AG09309 (cell line): ENCODE data around the gene PPP1R9B.

ENCODE experiments used
- DNase-seq: peaks from one replicate; pipeline ENCODE4 v3.0.0-alpha.2; 2010; ENCODE audit warnings: low read depth
- H3K4me3 ChIP-seq: 2 replicates; pipeline ENCODE4 v1.5.1; 2011; ENCODE audit warnings: mild to moderate bottlenecking, low read depth, low read length, moderate library complexity; ENCODE audit not compliant: control insufficient read depth
- CTCF ChIP-seq: IDR thresholded peaks from 2 replicates; pipeline ENCODE4 v1.5.1; 2011; ENCODE audit warnings: mild to moderate bottlenecking, low read depth, low read length, inconsistent platforms; ENCODE audit not compliant: insufficient read depth, control insufficient read depth; ENCODE audit errors: missing control alignments

Gene PPP1R9B

GRCh38 chr17:50155115-50155819 lies 4.8 kb upstream of the PPP1R9B start:
- no peak for DNase-seq
- no peak for TF ChIP-seq CTCF
- H3K4me3 ChIP-seq, result no peak overlapping the region

DNA sequence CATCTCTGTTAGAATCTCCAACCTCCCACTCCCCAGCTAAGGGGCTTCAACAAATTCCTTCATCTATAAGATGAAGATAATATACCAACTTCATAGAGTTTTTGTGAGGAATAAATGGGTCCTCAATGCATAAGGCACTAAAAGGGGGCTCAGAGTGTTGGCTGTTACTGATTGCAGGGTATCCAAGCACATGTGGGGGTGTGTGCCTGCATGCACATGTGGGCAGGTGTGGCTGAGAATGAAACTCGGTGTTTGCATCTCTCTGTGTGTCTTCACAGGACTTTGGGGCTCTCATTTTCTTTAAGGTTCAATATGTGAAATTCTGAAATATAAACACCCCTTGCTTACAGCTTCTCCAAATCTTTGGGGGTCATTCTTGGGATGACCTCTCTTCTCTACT lies 4.1 kb upstream of the PPP1R9B start:
- H3K4me3 ChIP-seq, result no peak overlapping the region
- no peak for DNase-seq
- no peak for TF ChIP-seq CTCF

GRCh38 chr17:50153650-50154575 lies 3.4 kb upstream of the PPP1R9B start:
- H3K4me3 ChIP-seq, result no peak overlapping the region
- no peak for DNase-seq
- no peak for TF ChIP-seq CTCF

GRCh38 chr17:50152736-50153135 lies 2.3 kb upstream of the PPP1R9B start:
- TF ChIP-seq CTCF, result no peak
- peak overlapping the region; percentile 60 for H3K4me3 ChIP-seq
- no peak for DNase-seq

DNA sequence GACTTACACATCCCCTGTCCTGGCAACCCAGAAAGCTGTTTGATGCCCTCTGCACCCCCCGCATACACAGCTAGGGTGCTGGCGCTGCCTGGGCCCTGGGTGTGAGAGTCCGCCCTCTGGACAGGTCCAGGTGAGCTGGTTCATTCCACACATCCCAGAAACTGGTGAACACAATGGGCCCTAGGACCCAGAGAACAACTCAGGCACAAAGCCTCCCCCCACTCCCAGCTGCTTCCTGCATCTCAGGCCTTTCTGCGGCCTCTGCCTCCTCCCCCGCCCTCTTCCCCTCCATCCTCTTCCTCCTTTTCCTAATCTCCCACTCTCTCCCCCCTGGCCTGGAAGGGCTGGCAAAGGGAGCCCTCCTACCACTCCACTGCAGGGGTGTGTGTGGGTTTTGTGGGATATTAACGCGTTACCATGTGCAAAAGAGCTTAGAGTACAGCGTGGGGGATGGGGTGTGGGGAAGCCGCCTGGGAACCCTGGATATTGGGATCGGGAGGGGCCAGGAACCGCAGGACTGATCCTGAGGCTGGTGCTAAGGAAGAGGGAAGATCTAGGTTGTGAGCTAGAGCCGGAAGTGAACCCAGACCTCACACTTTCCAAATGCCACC lies 1.6 kb upstream of the PPP1R9B start:
- DNase-seq, result peak; percentile 48
- peak overlapping the region; percentile 60 for H3K4me3 ChIP-seq
- no peak for TF ChIP-seq CTCF

DNA sequence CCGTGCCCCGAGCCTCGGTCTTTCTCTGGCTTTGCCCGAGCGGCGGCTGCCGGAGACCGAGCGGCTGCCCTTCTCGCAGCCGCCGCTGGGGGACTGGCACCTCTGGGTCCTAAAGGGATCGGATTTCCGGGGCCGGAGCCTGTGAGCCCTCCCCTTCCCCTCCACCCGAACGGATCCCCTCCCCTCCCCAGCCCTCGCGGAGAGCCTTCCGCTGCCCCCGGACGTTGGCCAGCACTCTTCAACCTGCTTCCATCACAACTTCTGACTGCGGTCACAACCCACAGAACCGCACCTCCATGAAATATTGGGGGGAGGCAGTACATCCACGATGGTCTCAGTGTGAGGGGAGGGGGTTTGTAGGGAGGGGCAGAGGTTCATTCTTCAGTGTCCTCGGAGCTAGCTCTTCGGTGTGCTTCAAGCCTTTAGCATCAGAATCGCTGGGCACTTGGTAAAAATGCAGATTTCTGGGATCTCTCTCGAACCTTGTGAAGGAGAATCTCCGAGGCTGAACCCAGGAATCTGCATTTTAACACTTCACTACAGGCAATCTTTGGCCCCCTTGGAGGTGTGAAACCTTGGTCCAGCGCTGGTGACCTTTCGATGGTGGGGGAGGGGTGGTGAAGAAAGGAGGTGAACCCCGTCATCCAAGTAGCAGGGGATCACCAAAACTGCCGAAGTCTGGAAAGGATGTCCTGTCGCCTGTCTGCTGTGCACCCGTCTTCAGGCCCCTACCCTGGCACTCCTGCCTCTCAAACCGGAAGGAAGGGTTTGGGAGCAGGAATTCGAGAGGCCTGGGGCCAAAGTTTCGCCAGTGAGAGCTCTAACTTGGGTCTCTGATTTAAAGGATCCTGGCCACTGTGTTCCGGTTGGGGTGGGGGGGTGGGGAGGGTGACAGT lies 812 bp upstream of the PPP1R9B start:
- peak; percentile 72 for TF ChIP-seq CTCF
- peak overlapping the region; percentile 60 for H3K4me3 ChIP-seq
- peak; percentile 55 for DNase-seq
